H1 (cell line): ENCODE data around the gene EIF4E2. TPM values are rescaled to one million over a fixed set of nuclear protein-coding genes. Genes with fewer than 3 reads are reported as not detected.

Experiments used
- CTCF ChIA-PET: fragments of 300-600 bp; sonication (Branson Sonifier 250); formaldehyde crosslinking; loops from one replicate; lab custom pipeline; 2021; ENCODE audit not compliant: partially characterized antibody; lab: Charles Lee
- POLR2A ChIA-PET: fragments of 300-600 bp; sonication (Branson Sonifier 250); formaldehyde crosslinking; loops from one replicate; lab custom pipeline; 2021; ENCODE audit warnings: inconsistent platforms; ENCODE audit not compliant: partially characterized antibody; lab: Charles Lee
- DNase-seq, 2 experiments: peaks; one replicate each; pipeline versions ENCODE4 v3.0.0 to v3.0.0-alpha.2; 2010 to 2022; ENCODE audit warnings: low spot score in 2 of 2, low read depth in 1 of 2, mixed read lengths in 1 of 2
- FAIRE-seq: peaks from 2 replicates; lab custom pipeline; 2011; peaks lifted over from hg19 to GRCh38; lab: Jason Lieb, UNC
- H2AFZ ChIP-seq: 2 replicates; pipeline ENCODE4 v1.8.1; 2012; ENCODE audit warnings: low read length, inconsistent platforms
- H2AK5ac ChIP-seq: 2 replicates; pipeline ENCODE4 v1.6.1; 2013; ENCODE audit warnings: low read depth, low read length
- H2BK120ac ChIP-seq: replicated peaks from 2 replicates; pipeline ENCODE3; 2013; ENCODE audit warnings: low read depth, low read length, inconsistent platforms
- H2BK12ac ChIP-seq: 2 replicates; pipeline ENCODE4 v1.6.1; 2013; ENCODE audit warnings: low read depth, low read length
- H2BK15ac ChIP-seq: 2 replicates; pipeline ENCODE4 v1.6.1; 2013; ENCODE audit warnings: low read length
- H2BK20ac ChIP-seq: 2 replicates; pipeline ENCODE4 v1.6.1; 2013; ENCODE audit warnings: low read length
- H2BK5ac ChIP-seq: 2 replicates; pipeline ENCODE4 v1.6.1; 2013; ENCODE audit warnings: low read depth, low read length
- H3K14ac ChIP-seq: 2 replicates; pipeline ENCODE4 v1.6.1; 2013; ENCODE audit warnings: inconsistent platforms; ENCODE audit not compliant: insufficient read length
- H3K18ac ChIP-seq: 2 replicates; pipeline ENCODE4 v1.6.1; 2013; ENCODE audit warnings: low read length; ENCODE audit errors: extremely low read depth
- H3K23ac ChIP-seq: 2 replicates; pipeline ENCODE4 v1.6.1; 2013; ENCODE audit warnings: inconsistent platforms; ENCODE audit not compliant: insufficient read length
- H3K23me2 ChIP-seq: 2 replicates; pipeline ENCODE4 v1.6.1; 2013; ENCODE audit warnings: low read depth, low read length
- H3K27ac ChIP-seq: 2 replicates; pipeline ENCODE4 v1.6.1; 2011; ENCODE audit warnings: low read depth, low read length, inconsistent platforms
- H3K27me3 ChIP-seq, 4 experiments: replicated peaks in 1 of 4; 1 replicate in 1 of 4; 2 replicates in 3 of 4; pipeline versions ENCODE4 v1.6.1 to v1.8.1; 2011 to 2013; ENCODE audit warnings: low read length in 3 of 4, mild to moderate bottlenecking in 3 of 4, inconsistent platforms in 2 of 4, mixed read lengths in 2 of 4, moderate library complexity in 1 of 4; ENCODE audit not compliant: control insufficient read depth in 3 of 4, insufficient read depth in 3 of 4; ENCODE audit errors: extremely low read depth in 1 of 4
- H3K36me3 ChIP-seq, 4 experiments: 2 replicates each; pipeline versions ENCODE4 v1.6.1 to v1.8.1; 2011 to 2013; ENCODE audit warnings: mild to moderate bottlenecking in 4 of 4, low read length in 3 of 4, moderate library complexity in 2 of 4, control low read depth in 1 of 4, inconsistent platforms in 1 of 4; ENCODE audit not compliant: insufficient read depth in 4 of 4, control insufficient read depth in 2 of 4
- H3K4ac ChIP-seq: replicated peaks from 2 replicates; pipeline ENCODE3; 2013; ENCODE audit warnings: low read length, low read depth, mixed read lengths, inconsistent platforms; ENCODE audit not compliant: insufficient read length
- H3K4me1 ChIP-seq, 4 experiments: replicated peaks in 1 of 4; 1 replicate in 1 of 4; 2 replicates in 3 of 4; pipeline versions ENCODE4 v1.6.1 to v1.8.1; 2011 to 2013; ENCODE audit warnings: low read length in 3 of 4, inconsistent platforms in 2 of 4, mixed read lengths in 1 of 4; ENCODE audit not compliant: insufficient read depth in 4 of 4, control insufficient read depth in 3 of 4
- H3K4me2 ChIP-seq, 2 experiments: 2 replicates each; pipeline versions ENCODE4 v1.6.1 to v1.8.1; 2011 to 2013; ENCODE audit warnings: low read depth in 2 of 2, low read length in 2 of 2, control low read depth in 1 of 2, inconsistent platforms in 1 of 2, mild to moderate bottlenecking in 1 of 2; ENCODE audit not compliant: insufficient read depth in 1 of 2
- H3K4me3 ChIP-seq, 4 experiments: fragments of 200-600, 300-600 bp in 1 of 4; sonication (generic), shearing (Covaris generic), sonication (Bioruptor Twin) in 1 of 4; 2 replicates each; pipeline versions ENCODE4 v1.5.1 to v1.8.1; 2011 to 2016; ENCODE audit warnings: low read length in 4 of 4, low read depth in 3 of 4, control low read depth in 2 of 4, inconsistent platforms in 2 of 4, mild to moderate bottlenecking in 2 of 4, mixed read lengths in 1 of 4, moderate library complexity in 1 of 4; ENCODE audit not compliant: insufficient read depth in 2 of 4; ENCODE audit errors: extremely low read depth in 1 of 4
- H3K56ac ChIP-seq: replicated peaks from 2 replicates; pipeline ENCODE3; 2013; ENCODE audit warnings: low read depth, mild to moderate bottlenecking, mixed read lengths, low read length, inconsistent platforms; ENCODE audit not compliant: insufficient read length
- H3K79me1 ChIP-seq: 2 replicates; pipeline ENCODE4 v1.6.1; 2013; ENCODE audit warnings: low read depth, low read length, control low read depth
- H3K79me2 ChIP-seq, 2 experiments: 2 replicates each; pipeline versions ENCODE4 v1.6.1 to v1.8.1; 2012 to 2013; ENCODE audit warnings: low read length in 2 of 2, mild to moderate bottlenecking in 2 of 2, inconsistent platforms in 1 of 2; ENCODE audit not compliant: insufficient read depth in 2 of 2, control insufficient read depth in 1 of 2
- H3K9ac ChIP-seq, 4 experiments: replicated peaks in 1 of 4; 1 replicate in 1 of 4; 2 replicates in 3 of 4; pipeline versions ENCODE4 v1.6.1 to v1.8.1; 2011 to 2013; ENCODE audit warnings: low read depth in 3 of 4, low read length in 3 of 4, control low read depth in 2 of 4, mild to moderate bottlenecking in 2 of 4, moderate library complexity in 2 of 4, inconsistent platforms in 1 of 4; ENCODE audit errors: extremely low read depth in 1 of 4
- H3K9me3 ChIP-seq, 2 experiments: 2 replicates each; pipeline versions ENCODE4 v1.6.1 to v1.8.1; 2012 to 2013; ENCODE audit warnings: mild to moderate bottlenecking in 2 of 2, moderate library complexity in 2 of 2, control low read depth in 1 of 2, inconsistent platforms in 1 of 2, low read depth in 1 of 2, low read length in 1 of 2, mixed read lengths in 1 of 2; ENCODE audit not compliant: insufficient read depth in 2 of 2
- H4K20me1 ChIP-seq, 2 experiments: replicated peaks in 1 of 2; 2 replicates each; pipeline versions ENCODE3 to v1.8.1; 2011 to 2013; ENCODE audit warnings: inconsistent platforms in 2 of 2, low read length in 2 of 2, mild to moderate bottlenecking in 1 of 2; ENCODE audit not compliant: insufficient read depth in 2 of 2, control insufficient read depth in 1 of 2
- H4K5ac ChIP-seq: 2 replicates; pipeline ENCODE4 v1.6.1; 2013; ENCODE audit warnings: low read length, low read depth, mixed read lengths, inconsistent platforms; ENCODE audit not compliant: insufficient read length
- H4K8ac ChIP-seq: 2 replicates; pipeline ENCODE4 v1.8.0; 2013; ENCODE audit warnings: mild to moderate bottlenecking, moderate library complexity, low read length, inconsistent platforms; ENCODE audit not compliant: insufficient read depth; ENCODE audit errors: extremely low read depth
- H4K91ac ChIP-seq: replicated peaks from 2 replicates; pipeline ENCODE3; 2013; ENCODE audit warnings: low read length, mixed read lengths, inconsistent platforms; ENCODE audit not compliant: insufficient read length
- BCL11A ChIP-seq, 2 experiments: IDR thresholded peaks; one replicate each; pipeline ENCODE4 v1.6.1; 2011; ENCODE audit warnings: low read depth in 2 of 2, low read length in 2 of 2, mild to moderate bottlenecking in 2 of 2
- CBX5 ChIP-seq: fragments of 300-800, 300-1000 bp; sonication (generic); IDR thresholded peaks from 2 replicates; pipeline ENCODE4 v1.7.1; 2016; ENCODE audit warnings: antibody characterized with exemption, low read length, low read depth
- JUND ChIP-seq: IDR thresholded peaks from 2 replicates; pipeline ENCODE4 v1.6.1; 2011; ENCODE audit warnings: mild to moderate bottlenecking, improper control_type of control experiment, low read length
- SIRT6 ChIP-seq: IDR thresholded peaks from one replicate; pipeline ENCODE4 v1.7.1; 2012; ENCODE audit warnings: low read length, inconsistent platforms
- WGBS, 2 experiments: shearing (Covaris generic) in 1 of 2; methylation state at CpG; one replicate each; pipeline versions ENCODE4 v1.1.6 to v1.1.7; 2013 to 2015; ENCODE audit warnings: low lambda C conversion rate in 2 of 2, mixed read lengths in 2 of 2, inconsistent platforms in 1 of 2, low coverage in 1 of 2, missing lambda C conversion rate in 1 of 2; ENCODE audit not compliant: insufficient replicate concordance in 2 of 2, insufficient coverage in 1 of 2, insufficient read length in 1 of 2; ENCODE audit errors: extremely low coverage in 1 of 2, missing lambda C conversion rate in 1 of 2; 5-methylcytosine and 5-hydroxymethylcytosine counted together
- polyA plus RNA-seq, 7 experiments: library from polyadenylated mRNA; depleted of rRNA in 3 of 7; stranded (reverse) in 5 of 7; unstranded in 2 of 7; fragments of >200 nt in 5 of 7; fragments of 200-250 nt in 2 of 7; gene quantifications; 1 replicate in 5 of 7; 2 replicates in 1 of 7; 4 replicates in 1 of 7; pipeline versions ENCODE4 v1.2.1 to v1.2.3, GENCODE V29; 2011 to 2013; ENCODE audit warnings: missing spikeins in 2 of 7, mixed read lengths in 2 of 7
- total RNA-seq: library from RNA; stranded (reverse); fragmentation: NEBNext Ultra II Directional; extraction: Animal tissue kit (Norgen Biotek cat#: 25700); gene quantifications from 2 replicates; pipeline ENCODE4 v1.2.1, GENCODE V29; 2021

Gene EIF4E2
- total and polyA plus RNA-seq, 2 of the 8 experiments (the other 6 are each of a cell fraction or from before 2014, with no cell fraction given) = 39.4 to 114 TPM

- peak in 1 of 2 experiments; percentile 39 for DNase-seq
- no peak overlapping the region for H2AFZ ChIP-seq
- CTCF ChIA-PET = interaction anchor here (0.6 to 1.6 kb wide), 4 partner anchors 19 to 85 kb away, joined by 3 to 4 read pairs (median 4); no protein-coding TSS in a partner anchor
- H3K4me1 ChIP-seq = peaks cover 0 to 15% (median 10%) of the 10 kb centered on the region in 4 experiments; a peak in 6 of 7 replicates
- no peak overlapping the region for H2BK120ac ChIP-seq
- FAIRE-seq = no peak
- no peak overlapping the region for H2BK15ac ChIP-seq
- H3K9ac ChIP-seq = no peak overlapping the region
- H3K4ac ChIP-seq = no peak overlapping the region
- H3K23me2 ChIP-seq = 0 out of 2 replicates have a peak, but pooled peaks cover 1% of the 10 kb centered on the region
- no peaks in the 10 kb centered on the region; the same call in 1 of the 2 replicates for H3K79me1 ChIP-seq
- no peak for TF ChIP-seq JUND
- no peak for TF ChIP-seq SIRT6
- no peak for TF ChIP-seq BCL11A (IDR thresholded peaks at IDR 0.05; ENCODE audit: low read depth in 2 of 2, low read length in 2 of 2)
- TF ChIP-seq CBX5 = no peak
- no peaks in the 10 kb centered on the region for H3K9me3 ChIP-seq
- H4K5ac ChIP-seq = no peak overlapping the region
- no peak overlapping the region for H2AK5ac ChIP-seq
- H3K4me2 ChIP-seq = no peak overlapping the region
- no peaks in the 10 kb centered on the region for H3K27me3 ChIP-seq
- no peak overlapping the region for H4K91ac ChIP-seq
- H3K23ac ChIP-seq = no peak overlapping the region
- no peak overlapping the region for H3K14ac ChIP-seq
- peaks cover 0 to 6% (median 0%) of the 10 kb centered on the region in 4 experiments; a peak in 2 of 8 replicates for H3K36me3 ChIP-seq
- no peak overlapping the region for H2BK12ac ChIP-seq
- WGBS, 2 experiments = 83% methylated on average over 9 of the region's 9 CpGs; no CpG with 5 or more reads in 1 of the 2 experiments
- H2BK5ac ChIP-seq = no peak overlapping the region
- POLR2A ChIA-PET = interaction anchor here (0.9 to 4.0 kb wide), 2 partner anchors 9 to 11 kb away, joined by 3 to 24 read pairs; partner anchors contain the start of genes EIF4E2 and TIGD1
- no peak overlapping the region for H3K27ac ChIP-seq
- no peak overlapping the region for H2BK20ac ChIP-seq
- 0 out of 4 replicates have a peak, but pooled peaks cover 0 to 4% of the 10 kb centered on the region in 2 experiments for H3K79me2 ChIP-seq
- no peak overlapping the region for H3K18ac ChIP-seq
- H4K20me1 ChIP-seq = peaks cover 4 to 9% of the 10 kb centered on the region in 2 experiments
- H3K56ac ChIP-seq = no peak overlapping the region
- no peak overlapping the region for H3K4me3 ChIP-seq
- no peak overlapping the region for H4K8ac ChIP-seq
Observed at GRCh38 chr2:232541961-232542714, 8.4 kb upstream of the EIF4E2 start.
